Astrocyte (in vitro differentiated cells and primary cell): Measurements from ENCODE around the gene BCAM.

Source experiments
- CTCF ChIP-seq: IDR thresholded peaks from 2 replicates; pipeline ENCODE4 v1.5.1; 2011; ENCODE audit warnings: low read depth, mild to moderate bottlenecking, inconsistent platforms, low read length, moderate library complexity; ENCODE audit not compliant: insufficient read depth
- EZH2 ChIP-seq: IDR thresholded peaks from 2 replicates; pipeline ENCODE4 v1.6.1; 2012; ENCODE audit warnings: mild to moderate bottlenecking, low read length, inconsistent platforms; ENCODE audit not compliant: insufficient read depth

DNA sequence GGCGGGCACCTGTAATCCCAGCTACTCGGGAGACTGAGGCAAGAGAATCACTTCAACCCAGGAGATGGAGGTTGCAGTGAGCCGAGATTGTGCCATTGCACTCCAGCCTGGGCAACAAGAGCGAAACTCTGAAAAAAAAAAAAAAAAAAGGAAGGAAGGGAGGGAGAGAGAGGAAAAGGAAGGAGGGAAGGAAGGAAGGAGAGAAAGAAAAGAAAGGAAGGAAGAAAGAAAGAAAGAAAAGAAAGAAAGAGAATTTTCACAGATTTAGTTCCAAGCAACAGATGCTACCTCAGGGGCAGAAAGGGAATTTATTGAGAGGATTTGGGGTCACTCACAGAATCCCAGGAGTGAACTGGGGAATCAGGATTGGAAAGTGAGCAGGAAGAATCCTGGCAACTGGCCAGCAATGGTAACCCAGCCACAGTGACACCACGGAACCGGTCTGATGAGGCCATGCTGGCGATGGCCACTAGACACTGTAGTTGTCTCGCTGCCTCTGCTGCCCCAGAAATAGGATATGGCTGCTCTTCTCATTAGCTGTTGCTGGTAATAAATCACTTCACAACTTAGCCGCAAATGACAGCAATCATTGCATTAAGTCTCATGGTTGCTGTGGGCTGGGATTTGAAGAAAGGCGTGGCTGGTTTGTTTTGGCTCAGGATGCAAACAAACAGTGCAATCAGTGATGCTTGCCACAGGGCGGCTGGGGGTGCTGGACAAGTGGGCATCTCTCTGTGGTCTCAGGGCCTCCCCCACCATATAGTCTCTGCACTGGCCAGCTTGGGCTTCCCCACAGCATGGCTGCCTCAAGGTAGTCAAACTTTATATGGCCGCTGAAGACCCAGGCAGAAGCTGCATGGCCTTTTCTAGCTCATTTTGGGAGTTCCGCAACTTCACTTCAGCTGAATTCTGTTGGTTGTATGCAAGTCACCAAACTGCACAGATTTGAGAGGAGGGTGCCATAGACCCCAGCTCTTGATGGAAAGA is 5.2 kb upstream of the BCAM start:
- TF ChIP-seq CTCF, result no peak
- no peak for TF ChIP-seq EZH2
